Right lobe of liver (tissue), 6 donors: Measurements from ENCODE around the gene RBFOX1. TPM values are rescaled to one million over a fixed set of nuclear protein-coding genes. Genes with fewer than 3 reads are reported as not detected.

ENCODE experiments used
- ATAC-seq, 4 donors: fragments of 200-7000 bp; cut with Tn5 transposase; one replicate each; pipeline ENCODE4 v1.9.1; 2020; ENCODE audit warnings: mild to moderate bottlenecking in 4 of 4, moderate library complexity in 4 of 4
- DNase-seq, 3 donors: peaks; one replicate each; pipeline ENCODE4 v3.0.0-alpha.2; 2020
- H3K27ac ChIP-seq, 3 donors: fragments of 200-600 bp; one replicate each; pipeline ENCODE4 v1.8.0; 2022
- H3K27me3 ChIP-seq, 2 donors: fragments of 200-600 bp; one replicate each; pipeline ENCODE4 v1.8.0; 2022
- H3K36me3 ChIP-seq, 4 donors: fragments of 200-600 bp; sonication (generic) in 1 of 4; one replicate each; pipeline versions ENCODE4 v1.5.1 to v1.8.0; 2017 to 2022; ENCODE audit warnings: control low read depth in 1 of 4
- H3K4me1 ChIP-seq, 4 donors: fragments of 200-600 bp; sonication (generic) in 1 of 4; one replicate each; pipeline versions ENCODE4 v1.5.1 to v1.8.0; 2017 to 2022; ENCODE audit warnings: control low read depth in 1 of 4
- H3K4me3 ChIP-seq, 3 donors: fragments of 200-600 bp; one replicate each; pipeline ENCODE4 v1.8.0; 2022
- H3K9me3 ChIP-seq, 4 donors: fragments of 200-600 bp; sonication (generic) in 1 of 4; one replicate each; pipeline versions ENCODE4 v1.5.1 to v1.8.0; 2017 to 2022; ENCODE audit warnings: control low read depth in 1 of 4
- POLR2A ChIP-seq: fragments of 450-650 bp; IDR thresholded peaks from one replicate; pipeline ENCODE4 v1.6.1; 2017; ENCODE audit warnings: antibody characterized with exemption, mild to moderate bottlenecking
- whole genome bisulfite sequencing: methylation state at CpG from one replicate; pipeline ENCODE4 v1.1.6; 2018; ENCODE audit warnings: low coverage, low lambda C conversion rate; ENCODE audit not compliant: insufficient coverage; ENCODE audit errors: missing lambda C conversion rate; 5-methylcytosine and 5-hydroxymethylcytosine counted together
- intact Hi-C, 2 donors: fragments of 100-400 bp; cut with DNase I; formaldehyde crosslinking; loops; one replicate each; pipeline versions ENCODE4 v1.11.2 to v1.14.1; 2022
- total RNA-seq, 6 experiments: library from RNA; depleted of rRNA in 2 of 6; stranded (reverse); fragments of >200 nt in 2 of 6; fragmentation: NEBNext Ultra II Directional in 3 of 6; extraction: Animal tissue kit (Norgen Biotek cat#: 25700) in 3 of 6; gene quantifications; one replicate each; pipeline versions ENCODE4 v1.1.0 to v1.2.4, GENCODE V29; 2016 to 2023
- TF ChIP-seq, protein P1 (sequence below), 4 donors: fragments of 200-600 bp in 3 of 4; fragments of 450-650 bp in 1 of 4; IDR thresholded peaks; one replicate each; pipeline versions ENCODE4 v1.5.1 to v1.8.0; 2016 to 2022; ENCODE audit warnings: antibody characterized with exemption in 4 of 4, mild to moderate bottlenecking in 2 of 4
- donor health status: DM: no; HTN: yes; CAD: no.
- donor health status: DM: no; HTN: no; CAD: no.
- donor health status: DM: no; HTN: no; CAD: no.
- donor health status: DM: no; HTN: yes; CAD: no.
- donor health status: DM: no; HTN: yes; CAD: no.

RBFOX1 gene
- total RNA-seq, 6 experiments from 2014 or later, result 0.19 TPM; not detected in 5

DNA sequence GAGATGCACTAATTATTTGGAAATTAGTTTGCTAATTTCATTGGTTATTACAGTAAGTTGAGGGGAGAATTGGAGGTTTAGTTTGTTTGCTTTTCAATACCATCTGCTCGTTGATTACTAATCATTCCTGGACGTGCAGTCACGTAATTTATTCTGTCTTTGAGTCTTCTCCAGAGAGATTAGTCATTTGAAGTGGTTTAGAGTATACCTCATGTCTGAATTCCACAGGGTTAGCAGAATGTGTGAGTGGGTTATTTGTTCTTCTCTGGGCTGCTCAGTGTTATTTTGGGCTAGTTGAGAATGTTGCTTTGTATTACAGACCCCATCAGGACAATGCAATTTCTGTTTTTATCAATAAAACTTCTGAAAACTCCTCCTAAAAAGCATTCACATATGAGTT lies 265.0 kb downstream of the RBFOX1 start:
- Histone ChIP-seq H3K27ac (no peak overlapping the region), H3K4me3 (no peak overlapping the region), H3K9me3 (peaks cover 0 to 4% (median 0%) of the 10 kb centered on the region in 4 donors), H3K36me3 (no peaks in the 10 kb centered on the region), H3K4me1 (no peaks in the 10 kb centered on the region), H3K27me3 (no peaks in the 10 kb centered on the region)
- DNase-seq (no peak), ATAC-seq (no peak)
- 10% methylated on average over 3 of the region's 3 CpGs for WGBS
- TF ChIP-seq POLR2A, result no peak
- TF ChIP-seq, protein P1, sequence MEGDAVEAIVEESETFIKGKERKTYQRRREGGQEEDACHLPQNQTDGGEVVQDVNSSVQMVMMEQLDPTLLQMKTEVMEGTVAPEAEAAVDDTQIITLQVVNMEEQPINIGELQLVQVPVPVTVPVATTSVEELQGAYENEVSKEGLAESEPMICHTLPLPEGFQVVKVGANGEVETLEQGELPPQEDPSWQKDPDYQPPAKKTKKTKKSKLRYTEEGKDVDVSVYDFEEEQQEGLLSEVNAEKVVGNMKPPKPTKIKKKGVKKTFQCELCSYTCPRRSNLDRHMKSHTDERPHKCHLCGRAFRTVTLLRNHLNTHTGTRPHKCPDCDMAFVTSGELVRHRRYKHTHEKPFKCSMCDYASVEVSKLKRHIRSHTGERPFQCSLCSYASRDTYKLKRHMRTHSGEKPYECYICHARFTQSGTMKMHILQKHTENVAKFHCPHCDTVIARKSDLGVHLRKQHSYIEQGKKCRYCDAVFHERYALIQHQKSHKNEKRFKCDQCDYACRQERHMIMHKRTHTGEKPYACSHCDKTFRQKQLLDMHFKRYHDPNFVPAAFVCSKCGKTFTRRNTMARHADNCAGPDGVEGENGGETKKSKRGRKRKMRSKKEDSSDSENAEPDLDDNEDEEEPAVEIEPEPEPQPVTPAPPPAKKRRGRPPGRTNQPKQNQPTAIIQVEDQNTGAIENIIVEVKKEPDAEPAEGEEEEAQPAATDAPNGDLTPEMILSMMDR (IDR thresholded peaks at IDR 0.05), result no peak
- intact Hi-C loops, result no loop called here

DNA sequence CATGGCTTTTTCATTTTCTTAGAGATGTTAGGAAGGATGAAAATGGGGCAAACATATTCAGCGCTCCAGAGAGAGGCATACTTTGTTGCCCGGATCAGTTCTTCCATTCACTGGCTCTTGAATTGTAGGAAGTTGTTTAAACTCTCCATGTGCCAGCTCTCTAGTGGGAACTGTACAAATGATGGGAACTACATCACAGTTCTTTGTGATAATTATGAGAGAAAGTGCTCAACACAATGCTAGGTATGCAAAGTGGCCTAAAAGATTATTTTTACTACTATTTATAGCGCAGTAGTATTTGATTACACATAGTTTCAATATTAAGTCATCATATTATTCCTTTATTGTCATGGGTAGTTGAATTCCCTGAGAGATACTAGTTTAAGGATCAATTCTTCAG lies 268.5 kb downstream of the RBFOX1 start:
- no peak for DNase-seq
- Histone ChIP-seq H3K4me1 (no peaks in the 10 kb centered on the region), H3K9me3 (no peaks in the 10 kb centered on the region), H3K36me3 (no peaks in the 10 kb centered on the region), H3K27ac (no peak overlapping the region), H3K27me3 (no peaks in the 10 kb centered on the region), H3K4me3 (no peak overlapping the region)
- no peak for ATAC-seq
- intact Hi-C loops, result no loop called here
- WGBS, result 48% methylated on average over 3 of the region's 3 CpGs
- TF ChIP-seq, protein P1 (IDR thresholded peaks at IDR 0.05), result no peak
- TF ChIP-seq POLR2A, result no peak

DNA sequence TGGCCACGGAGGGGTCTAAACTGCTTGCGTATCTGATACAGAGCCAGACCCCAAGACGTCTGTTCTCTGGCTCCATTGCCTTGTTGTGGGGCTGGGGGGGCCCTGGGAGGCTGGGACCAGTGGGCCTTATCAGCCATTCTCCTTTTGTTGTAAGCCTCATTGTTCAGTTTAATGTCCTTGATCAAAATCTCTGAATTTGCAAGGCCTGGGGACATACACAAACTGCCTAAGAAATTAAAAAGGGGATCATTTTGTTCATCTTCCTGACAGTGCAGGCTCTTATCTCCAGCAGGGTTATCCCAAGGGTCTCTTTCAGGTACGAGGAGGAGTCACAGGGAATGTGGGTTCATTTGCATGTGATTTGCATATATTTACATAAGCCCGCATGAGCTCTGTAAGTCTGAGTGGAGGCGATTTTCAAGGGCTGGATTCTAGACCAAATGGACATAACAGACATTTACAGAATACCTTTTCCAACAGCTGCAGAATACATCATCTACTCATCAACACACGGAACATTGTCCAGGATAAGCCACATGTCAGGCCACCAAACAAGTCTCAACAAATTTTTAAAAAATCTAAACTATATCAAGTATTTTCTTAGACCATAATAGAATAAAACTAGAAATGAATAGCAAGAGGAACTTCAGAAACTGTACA lies 269.8 kb downstream of the RBFOX1 start:
- no peaks in the 10 kb centered on the region for H3K9me3 ChIP-seq
- intact Hi-C loops, result no loop called here
- TF ChIP-seq POLR2A, result no peak
- H3K4me1 ChIP-seq, result no peaks in the 10 kb centered on the region
- WGBS, result 27% methylated on average over 5 of the region's 7 CpGs
- no peak for DNase-seq
- H3K4me3 ChIP-seq, result no peak overlapping the region
- H3K27ac ChIP-seq, result no peak overlapping the region
- ATAC-seq, result no peak
- H3K27me3 ChIP-seq, result no peaks in the 10 kb centered on the region
- H3K36me3 ChIP-seq, result no peaks in the 10 kb centered on the region

DNA sequence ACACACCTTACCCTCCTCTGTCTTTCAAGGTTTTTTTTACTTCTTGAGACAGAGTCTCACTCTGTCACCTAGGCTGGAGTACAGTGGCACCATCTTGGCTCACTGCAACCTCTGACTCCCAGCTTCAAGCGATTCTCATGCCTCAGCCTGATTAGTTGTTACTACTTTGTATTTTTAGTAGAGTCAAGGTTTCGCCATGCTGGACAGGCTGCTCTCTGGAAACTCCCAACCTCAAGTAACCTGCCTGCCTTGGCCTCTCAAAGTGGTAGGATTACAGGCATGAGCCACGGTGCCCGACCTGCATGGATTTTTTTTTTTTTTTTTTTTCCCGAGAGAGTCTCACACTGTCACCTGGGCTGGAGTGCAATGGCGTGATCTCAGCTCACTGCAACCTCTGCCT lies 273.2 kb downstream of the RBFOX1 start:
- Histone ChIP-seq H3K27me3 (no peaks in the 10 kb centered on the region), H3K27ac (no peak overlapping the region), H3K4me3 (no peak overlapping the region), H3K4me1 (no peaks in the 10 kb centered on the region), H3K36me3 (no peaks in the 10 kb centered on the region), H3K9me3 (no peaks in the 10 kb centered on the region)
- WGBS, result 47% methylated on average over 5 of the region's 6 CpGs
- no peak for ATAC-seq
- no peak for TF ChIP-seq POLR2A
- TF ChIP-seq, protein P1 (IDR thresholded peaks at IDR 0.05), result no peak
- intact Hi-C loops, result no loop called here
- no peak for DNase-seq

DNA sequence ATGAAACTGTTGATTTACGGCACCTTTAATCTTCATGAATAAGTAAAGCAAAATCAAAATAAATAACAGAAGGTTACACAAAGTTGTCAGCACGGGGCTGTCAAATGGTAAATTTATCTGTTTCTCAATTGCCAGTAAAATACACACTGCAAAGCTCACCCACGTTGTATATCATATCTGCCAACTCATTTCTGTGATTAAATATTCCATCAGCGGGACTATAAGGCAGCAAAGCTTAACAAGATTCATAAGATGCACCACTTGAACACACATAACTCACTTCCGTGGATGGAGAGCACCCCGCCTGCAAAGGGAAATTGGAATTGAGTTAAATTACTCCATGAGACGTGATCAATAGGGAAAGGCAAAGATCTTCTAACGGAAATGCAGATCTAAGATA lies 280.0 kb downstream of the RBFOX1 start:
- TF ChIP-seq POLR2A, result no peak
- TF ChIP-seq, protein P1 (IDR thresholded peaks at IDR 0.05), result no peak

More for the DNA sequence above, 280.0 kb downstream of the RBFOX1 start:
- 49% methylated on average over 8 of the region's 8 CpGs for WGBS
- ATAC-seq, result no peak
- Histone ChIP-seq H3K4me3 (no peak overlapping the region), H3K27ac (no peak overlapping the region), H3K36me3 (no peaks in the 10 kb centered on the region), H3K27me3 (no peaks in the 10 kb centered on the region), H3K4me1 (no peaks in the 10 kb centered on the region), H3K9me3 (no peaks in the 10 kb centered on the region)
- DNase-seq, result no peak
- intact Hi-C loops, result no loop called here
